SH-SY5Y (cell line): ENCODE data around the gene TMEM139.

Source experiments
- GATA2 ChIP-seq: IDR thresholded peaks from 2 replicates; pipeline ENCODE4 v1.6.1; 2011; ENCODE audit warnings: mild to moderate bottlenecking, low read depth, low read length
- GATA3 ChIP-seq: IDR thresholded peaks from 2 replicates; pipeline ENCODE4 v1.6.1; 2011; ENCODE audit warnings: low read depth, mild to moderate bottlenecking, low read length, moderate library complexity

GRCh38 chr7:143321242-143321641, 36.5 kb downstream of the TMEM139 start:
- TF ChIP-seq GATA2, result no peak
- no peak for TF ChIP-seq GATA3
